ENCODE data around the gene FOXN3. TPM values are rescaled to one million over a fixed set of nuclear protein-coding genes. Genes with fewer than 3 reads are reported as not detected.

The FOXN3 gene
- total and polyA plus RNA-seq, 10 of the 15 experiments (the other 5 are each of a cell fraction or from before 2014, with no cell fraction given): 4.5 to 68.9 (median 29.7) TPM

DNA sequence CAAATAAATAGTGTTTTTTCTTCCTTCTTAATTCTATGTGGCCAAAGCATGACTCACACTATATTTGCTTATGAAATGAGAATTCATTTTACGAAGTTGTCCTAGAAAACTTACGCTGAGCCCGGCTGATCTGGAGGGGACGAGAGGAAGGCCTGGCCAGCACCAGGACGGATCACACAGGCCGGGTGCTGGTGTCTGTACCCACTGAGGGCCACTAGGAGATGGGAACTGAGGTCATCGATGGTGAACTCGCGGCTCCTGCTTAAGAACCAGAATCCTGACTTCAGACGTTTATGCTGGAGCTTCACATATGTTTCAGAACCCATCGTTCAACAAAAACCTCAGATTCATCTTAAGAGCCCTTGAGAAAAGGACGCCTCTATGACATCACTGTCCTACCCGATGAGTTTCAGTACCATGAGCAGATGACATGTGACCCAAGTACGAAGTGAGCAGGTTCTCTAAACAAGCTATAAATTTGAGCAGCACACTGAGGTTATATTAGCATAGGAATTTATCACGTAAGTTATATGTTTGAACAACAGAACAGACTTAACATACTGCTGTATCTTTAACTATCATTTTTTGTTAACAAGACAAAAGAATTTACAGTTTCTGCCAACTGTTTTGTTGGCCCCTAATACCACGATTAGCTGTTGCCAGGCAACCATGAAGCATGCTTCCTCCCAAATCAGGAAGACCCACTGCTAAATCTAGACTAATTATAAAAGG is 111.9 kb downstream of the FOXN3 start (continued):
- TF ChIP-seq, protein P1, sequence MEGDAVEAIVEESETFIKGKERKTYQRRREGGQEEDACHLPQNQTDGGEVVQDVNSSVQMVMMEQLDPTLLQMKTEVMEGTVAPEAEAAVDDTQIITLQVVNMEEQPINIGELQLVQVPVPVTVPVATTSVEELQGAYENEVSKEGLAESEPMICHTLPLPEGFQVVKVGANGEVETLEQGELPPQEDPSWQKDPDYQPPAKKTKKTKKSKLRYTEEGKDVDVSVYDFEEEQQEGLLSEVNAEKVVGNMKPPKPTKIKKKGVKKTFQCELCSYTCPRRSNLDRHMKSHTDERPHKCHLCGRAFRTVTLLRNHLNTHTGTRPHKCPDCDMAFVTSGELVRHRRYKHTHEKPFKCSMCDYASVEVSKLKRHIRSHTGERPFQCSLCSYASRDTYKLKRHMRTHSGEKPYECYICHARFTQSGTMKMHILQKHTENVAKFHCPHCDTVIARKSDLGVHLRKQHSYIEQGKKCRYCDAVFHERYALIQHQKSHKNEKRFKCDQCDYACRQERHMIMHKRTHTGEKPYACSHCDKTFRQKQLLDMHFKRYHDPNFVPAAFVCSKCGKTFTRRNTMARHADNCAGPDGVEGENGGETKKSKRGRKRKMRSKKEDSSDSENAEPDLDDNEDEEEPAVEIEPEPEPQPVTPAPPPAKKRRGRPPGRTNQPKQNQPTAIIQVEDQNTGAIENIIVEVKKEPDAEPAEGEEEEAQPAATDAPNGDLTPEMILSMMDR (IDR thresholded peaks at IDR 0.05 in 2 of 3, conservative IDR thresholded peaks at IDR 0.05 in 1 of 3; ENCODE audit: control insufficient read depth in 2 of 3, extremely low read depth in 1 of 3, insufficient read depth in 1 of 3, low read depth in 3 of 3, low read length in 3 of 3): no peak
- TF ChIP-seq ETV6 (conservative IDR thresholded peaks at IDR 0.05 in 1 of 2, IDR thresholded peaks at IDR 0.05 in 1 of 2; ENCODE audit: borderline replicate concordance in 1 of 2, low read depth in 1 of 2): no peak
- no peak for TF ChIP-seq ESRRA (IDR thresholded peaks at IDR 0.05; ENCODE audit: low read length)
- TF ChIP-seq, protein P2, sequence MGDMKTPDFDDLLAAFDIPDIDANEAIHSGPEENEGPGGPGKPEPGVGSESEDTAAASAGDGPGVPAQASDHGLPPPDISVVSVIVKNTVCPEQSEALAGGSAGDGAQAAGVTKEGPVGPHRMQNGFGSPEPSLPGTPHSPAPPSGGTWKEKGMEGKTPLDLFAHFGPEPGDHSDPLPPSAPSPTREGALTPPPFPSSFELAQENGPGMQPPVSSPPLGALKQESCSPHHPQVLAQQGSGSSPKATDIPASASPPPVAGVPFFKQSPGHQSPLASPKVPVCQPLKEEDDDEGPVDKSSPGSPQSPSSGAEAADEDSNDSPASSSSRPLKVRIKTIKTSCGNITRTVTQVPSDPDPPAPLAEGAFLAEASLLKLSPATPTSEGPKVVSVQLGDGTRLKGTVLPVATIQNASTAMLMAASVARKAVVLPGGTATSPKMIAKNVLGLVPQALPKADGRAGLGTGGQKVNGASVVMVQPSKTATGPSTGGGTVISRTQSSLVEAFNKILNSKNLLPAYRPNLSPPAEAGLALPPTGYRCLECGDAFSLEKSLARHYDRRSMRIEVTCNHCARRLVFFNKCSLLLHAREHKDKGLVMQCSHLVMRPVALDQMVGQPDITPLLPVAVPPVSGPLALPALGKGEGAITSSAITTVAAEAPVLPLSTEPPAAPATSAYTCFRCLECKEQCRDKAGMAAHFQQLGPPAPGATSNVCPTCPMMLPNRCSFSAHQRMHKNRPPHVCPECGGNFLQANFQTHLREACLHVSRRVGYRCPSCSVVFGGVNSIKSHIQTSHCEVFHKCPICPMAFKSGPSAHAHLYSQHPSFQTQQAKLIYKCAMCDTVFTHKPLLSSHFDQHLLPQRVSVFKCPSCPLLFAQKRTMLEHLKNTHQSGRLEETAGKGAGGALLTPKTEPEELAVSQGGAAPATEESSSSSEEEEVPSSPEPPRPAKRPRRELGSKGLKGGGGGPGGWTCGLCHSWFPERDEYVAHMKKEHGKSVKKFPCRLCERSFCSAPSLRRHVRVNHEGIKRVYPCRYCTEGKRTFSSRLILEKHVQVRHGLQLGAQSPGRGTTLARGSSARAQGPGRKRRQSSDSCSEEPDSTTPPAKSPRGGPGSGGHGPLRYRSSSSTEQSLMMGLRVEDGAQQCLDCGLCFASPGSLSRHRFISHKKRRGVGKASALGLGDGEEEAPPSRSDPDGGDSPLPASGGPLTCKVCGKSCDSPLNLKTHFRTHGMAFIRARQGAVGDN (IDR thresholded peaks at IDR 0.05): peak; percentile 92
- TF ChIP-seq ZNF24 (IDR thresholded peaks at IDR 0.05): no peak
- TF ChIP-seq, protein P3, sequence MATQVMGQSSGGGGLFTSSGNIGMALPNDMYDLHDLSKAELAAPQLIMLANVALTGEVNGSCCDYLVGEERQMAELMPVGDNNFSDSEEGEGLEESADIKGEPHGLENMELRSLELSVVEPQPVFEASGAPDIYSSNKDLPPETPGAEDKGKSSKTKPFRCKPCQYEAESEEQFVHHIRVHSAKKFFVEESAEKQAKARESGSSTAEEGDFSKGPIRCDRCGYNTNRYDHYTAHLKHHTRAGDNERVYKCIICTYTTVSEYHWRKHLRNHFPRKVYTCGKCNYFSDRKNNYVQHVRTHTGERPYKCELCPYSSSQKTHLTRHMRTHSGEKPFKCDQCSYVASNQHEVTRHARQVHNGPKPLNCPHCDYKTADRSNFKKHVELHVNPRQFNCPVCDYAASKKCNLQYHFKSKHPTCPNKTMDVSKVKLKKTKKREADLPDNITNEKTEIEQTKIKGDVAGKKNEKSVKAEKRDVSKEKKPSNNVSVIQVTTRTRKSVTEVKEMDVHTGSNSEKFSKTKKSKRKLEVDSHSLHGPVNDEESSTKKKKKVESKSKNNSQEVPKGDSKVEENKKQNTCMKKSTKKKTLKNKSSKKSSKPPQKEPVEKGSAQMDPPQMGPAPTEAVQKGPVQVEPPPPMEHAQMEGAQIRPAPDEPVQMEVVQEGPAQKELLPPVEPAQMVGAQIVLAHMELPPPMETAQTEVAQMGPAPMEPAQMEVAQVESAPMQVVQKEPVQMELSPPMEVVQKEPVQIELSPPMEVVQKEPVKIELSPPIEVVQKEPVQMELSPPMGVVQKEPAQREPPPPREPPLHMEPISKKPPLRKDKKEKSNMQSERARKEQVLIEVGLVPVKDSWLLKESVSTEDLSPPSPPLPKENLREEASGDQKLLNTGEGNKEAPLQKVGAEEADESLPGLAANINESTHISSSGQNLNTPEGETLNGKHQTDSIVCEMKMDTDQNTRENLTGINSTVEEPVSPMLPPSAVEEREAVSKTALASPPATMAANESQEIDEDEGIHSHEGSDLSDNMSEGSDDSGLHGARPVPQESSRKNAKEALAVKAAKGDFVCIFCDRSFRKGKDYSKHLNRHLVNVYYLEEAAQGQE (IDR thresholded peaks at IDR 0.05; ENCODE audit: low read depth, low read length): no peak
- TF ChIP-seq SMARCA5 (IDR thresholded peaks at IDR 0.05): no peak
- TF ChIP-seq KAT2A (conservative IDR thresholded peaks at IDR 0.05; ENCODE audit: control insufficient read depth, low read depth, low read length): no peak
- TF ChIP-seq LARP7 (IDR thresholded peaks at IDR 0.05): no peak
- 0 out of 2 replicates have a peak, but pooled peaks have one; percentile 15 for TF ChIP-seq PAX5 (IDR thresholded peaks at IDR 0.05; ENCODE audit: borderline replicate concordance, low read depth, low read length)
- no peak for TF ChIP-seq FOXK2 (IDR thresholded peaks at IDR 0.05)
- 0 out of 4 replicates have a peak, but pooled peaks of 1 of the 2 experiments have one; percentile 16 for TF ChIP-seq BHLHE40 (IDR thresholded peaks at IDR 0.05; ENCODE audit: borderline replicate concordance in 1 of 2, low read depth in 2 of 2, low read length in 1 of 2)
- no peak for TF ChIP-seq HCFC1 (IDR thresholded peaks at IDR 0.05; ENCODE audit: low read length)
- no peak for TF ChIP-seq ZNF217 (IDR thresholded peaks at IDR 0.05)
- no peak for TF ChIP-seq MYC (IDR thresholded peaks at IDR 0.05; ENCODE audit: insufficient read depth, insufficient read length, insufficient replicate concordance, low read length, severe bottlenecking)
- TF ChIP-seq IKZF2 (IDR thresholded peaks at IDR 0.05): no peak; a peak in 1 of 4 replicates
- TF ChIP-seq, protein P4, sequence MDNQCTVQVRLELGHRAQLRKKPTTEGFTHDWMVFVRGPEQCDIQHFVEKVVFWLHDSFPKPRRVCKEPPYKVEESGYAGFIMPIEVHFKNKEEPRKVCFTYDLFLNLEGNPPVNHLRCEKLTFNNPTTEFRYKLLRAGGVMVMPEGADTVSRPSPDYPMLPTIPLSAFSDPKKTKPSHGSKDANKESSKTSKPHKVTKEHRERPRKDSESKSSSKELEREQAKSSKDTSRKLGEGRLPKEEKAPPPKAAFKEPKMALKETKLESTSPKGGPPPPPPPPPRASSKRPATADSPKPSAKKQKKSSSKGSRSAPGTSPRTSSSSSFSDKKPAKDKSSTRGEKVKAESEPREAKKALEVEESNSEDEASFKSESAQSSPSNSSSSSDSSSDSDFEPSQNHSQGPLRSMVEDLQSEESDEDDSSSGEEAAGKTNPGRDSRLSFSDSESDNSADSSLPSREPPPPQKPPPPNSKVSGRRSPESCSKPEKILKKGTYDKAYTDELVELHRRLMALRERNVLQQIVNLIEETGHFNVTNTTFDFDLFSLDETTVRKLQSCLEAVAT (IDR thresholded peaks at IDR 0.05): peak; percentile 42; the same call in 1 of the 2 replicates
- TF ChIP-seq SIX5 (IDR thresholded peaks at IDR 0.05; ENCODE audit: low read depth, low read length, severe bottlenecking): no peak
